Measurements from ENCODE around the gene CARD10.

DNA sequence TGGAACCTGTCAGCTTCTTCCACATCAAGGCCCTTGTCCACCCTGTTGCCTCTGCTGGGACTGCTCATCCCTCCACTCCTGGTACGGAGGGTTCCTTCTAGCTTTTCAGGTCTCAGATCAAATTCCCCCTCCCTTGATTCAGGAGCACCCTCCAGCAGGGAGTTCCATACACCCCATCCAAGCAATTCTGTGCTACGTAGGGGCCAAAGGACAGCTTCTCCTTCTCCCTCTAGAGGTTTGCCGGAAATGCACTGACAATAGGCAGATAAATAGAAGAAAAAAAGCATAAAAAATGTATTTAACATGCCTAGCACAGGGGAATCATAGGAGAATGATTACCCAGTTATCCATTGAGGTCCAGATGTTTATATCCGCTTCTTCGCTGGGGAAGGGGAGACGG is 3.3 kb upstream of the CARD10 start:
- TF ChIP-seq, protein P1, sequence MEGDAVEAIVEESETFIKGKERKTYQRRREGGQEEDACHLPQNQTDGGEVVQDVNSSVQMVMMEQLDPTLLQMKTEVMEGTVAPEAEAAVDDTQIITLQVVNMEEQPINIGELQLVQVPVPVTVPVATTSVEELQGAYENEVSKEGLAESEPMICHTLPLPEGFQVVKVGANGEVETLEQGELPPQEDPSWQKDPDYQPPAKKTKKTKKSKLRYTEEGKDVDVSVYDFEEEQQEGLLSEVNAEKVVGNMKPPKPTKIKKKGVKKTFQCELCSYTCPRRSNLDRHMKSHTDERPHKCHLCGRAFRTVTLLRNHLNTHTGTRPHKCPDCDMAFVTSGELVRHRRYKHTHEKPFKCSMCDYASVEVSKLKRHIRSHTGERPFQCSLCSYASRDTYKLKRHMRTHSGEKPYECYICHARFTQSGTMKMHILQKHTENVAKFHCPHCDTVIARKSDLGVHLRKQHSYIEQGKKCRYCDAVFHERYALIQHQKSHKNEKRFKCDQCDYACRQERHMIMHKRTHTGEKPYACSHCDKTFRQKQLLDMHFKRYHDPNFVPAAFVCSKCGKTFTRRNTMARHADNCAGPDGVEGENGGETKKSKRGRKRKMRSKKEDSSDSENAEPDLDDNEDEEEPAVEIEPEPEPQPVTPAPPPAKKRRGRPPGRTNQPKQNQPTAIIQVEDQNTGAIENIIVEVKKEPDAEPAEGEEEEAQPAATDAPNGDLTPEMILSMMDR (optimal IDR thresholded peaks at IDR 0.05 in 1 of 3, IDR thresholded peaks at IDR 0.05 in 1 of 3, conservative IDR thresholded peaks at IDR 0.05 in 1 of 3; ENCODE audit: extremely low read depth in 1 of 3, insufficient read depth in 2 of 3, low read length in 3 of 3) = no peak
- TF ChIP-seq EZH2 (IDR thresholded peaks at IDR 0.05; ENCODE audit: low read length) = no peak

Data from keratinocyte (primary cell).